HCT116 (cell line): ENCODE measurements around the gene CRADD. TPM values are rescaled to one million over a fixed set of nuclear protein-coding genes. Genes with fewer than 3 reads are reported as not detected.

Experiments
- ATAC-seq: fragments of 200-7000 bp; cut with Tn5 transposase; 2 replicates; pipeline ENCODE4 v1.9.1; 2020; ENCODE audit warnings: mild to moderate bottlenecking, moderate library complexity
- BruUV-seq: library from RNA; stranded (reverse); fragments of 400-500 nt; replicated peaks from 2 replicates; lab custom pipeline; 2021; lab: Mats Ljungman, UMichigan
- CTCF ChIA-PET: fragments of 300-600 bp; sonication (Branson Sonifier 250); formaldehyde crosslinking; loops from one replicate; lab custom pipeline; 2021; ENCODE audit warnings: antibody characterized with exemption; lab: Charles Lee
- POLR2A ChIA-PET: fragments of 300-600, 350-600 bp; sonication (Branson Sonifier 250); formaldehyde crosslinking; loops from one replicate; lab custom pipeline; 2021; ENCODE audit warnings: antibody characterized with exemption; lab: Charles Lee
- RAD21 ChIA-PET, 2 experiments: fragments of 300-600 bp; sonication (Branson Sonifier 250); formaldehyde crosslinking; loops; one replicate each; lab custom pipeline; 2023; ENCODE audit warnings: low total read pairs in 2 of 2; ENCODE audit not compliant: uncharacterized antibody in 2 of 2, unreplicated experiment in 2 of 2, low non-redundant PET in 1 of 2; lab: Charles Lee
- DNase-seq: peaks from one replicate; pipeline ENCODE4 v3.0.0-alpha.2; 2010; ENCODE audit warnings: low read depth, low spot score
- H2AFZ ChIP-seq: fragments of 200-600 bp; shearing (Covaris generic), sonication (generic); 2 replicates; pipeline ENCODE4 v1.6.1; 2017; ENCODE audit warnings: low read depth, mixed run types, mixed read lengths, antibody characterized with exemption, low read length; ENCODE audit not compliant: poor library complexity, severe bottlenecking
- H3K27ac ChIP-seq: 2 replicates; pipeline ENCODE4 v1.5.1; 2012; ENCODE audit warnings: low read depth, low read length
- H3K27me3 ChIP-seq: fragments of 200-600 bp; sonication (generic); 2 replicates; pipeline ENCODE4 v1.6.1; 2016; ENCODE audit warnings: mixed run types, low read length, mixed read lengths; ENCODE audit not compliant: insufficient read depth
- H3K36me3 ChIP-seq, 2 experiments: fragments of 200-500 bp in 1 of 2; fragments of 200-600 bp in 1 of 2; sonication (Bioruptor generic) in 1 of 2; sonication (generic) in 1 of 2; 2 replicates each; pipeline versions ENCODE4 v1.5.1 to v1.6.1; 2014 to 2016; ENCODE audit warnings: low read length in 2 of 2, inconsistent platforms in 1 of 2, mixed read lengths in 1 of 2, mixed run types in 1 of 2; ENCODE audit not compliant: insufficient read depth in 2 of 2, control insufficient read depth in 1 of 2
- H3K4me1 ChIP-seq, 2 experiments: fragments of 200-600 bp in 1 of 2; sonication (generic) in 1 of 2; 2 replicates each; pipeline versions ENCODE4 v1.5.1 to v1.6.1; 2012 to 2017; ENCODE audit warnings: low read length in 2 of 2, inconsistent platforms in 1 of 2, mild to moderate bottlenecking in 1 of 2, mixed read lengths in 1 of 2, mixed run types in 1 of 2, moderate library complexity in 1 of 2; ENCODE audit not compliant: insufficient read depth in 2 of 2, control insufficient read depth in 1 of 2
- H3K4me2 ChIP-seq: fragments of 200-600 bp; sonication (generic); 2 replicates; pipeline ENCODE4 v1.6.1; 2017; ENCODE audit warnings: mixed run types, low read length, mixed read lengths
- H3K4me3 ChIP-seq, 2 experiments: fragments of 200-600 bp in 1 of 2; sonication (generic) in 1 of 2; replicated peaks in 1 of 2; 2 replicates each; pipeline ENCODE4 v1.5.1; 2011 to 2016; ENCODE audit warnings: low read length in 2 of 2, control low read depth in 1 of 2, low read depth in 1 of 2, mild to moderate bottlenecking in 1 of 2, mixed read lengths in 1 of 2, mixed run types in 1 of 2
- H3K79me2 ChIP-seq: fragments of 200-600 bp; sonication (generic); 2 replicates; pipeline ENCODE4 v1.6.1; 2017; ENCODE audit warnings: mild to moderate bottlenecking, mixed run types, low read length, moderate library complexity, mixed read lengths; ENCODE audit not compliant: insufficient read depth
- H3K9ac ChIP-seq: fragments of 200-600 bp; sonication (generic); 2 replicates; pipeline ENCODE4 v1.6.1; 2016; ENCODE audit warnings: low read length, mixed read lengths
- H3K9me2 ChIP-seq: fragments of 200-600 bp; sonication (generic), shearing (Covaris generic); 2 replicates; pipeline ENCODE4 v1.6.1; 2017; ENCODE audit warnings: mixed run types, mild to moderate bottlenecking, moderate library complexity; ENCODE audit not compliant: insufficient read depth
- H3K9me3 ChIP-seq, 2 experiments: fragments of 200-500 bp in 1 of 2; fragments of 200-600 bp in 1 of 2; sonication (Bioruptor generic) in 1 of 2; sonication (generic) in 1 of 2; 2 replicates each; pipeline ENCODE4 v1.6.1; 2014 to 2017; ENCODE audit warnings: low read length in 2 of 2, mixed read lengths in 2 of 2, inconsistent platforms in 1 of 2, low read depth in 1 of 2, mild to moderate bottlenecking in 1 of 2, mixed run types in 1 of 2, moderate library complexity in 1 of 2; ENCODE audit not compliant: control insufficient read depth in 1 of 2, insufficient read depth in 1 of 2
- H4K20me1 ChIP-seq: fragments of 200-600 bp; sonication (generic), shearing (Covaris generic); 2 replicates; pipeline ENCODE4 v1.6.1; 2017; ENCODE audit warnings: mixed run types, mild to moderate bottlenecking, moderate library complexity; ENCODE audit not compliant: insufficient read depth
- EGR1 ChIP-seq: IDR thresholded peaks from 2 replicates; pipeline ENCODE4 v1.6.1; 2012; ENCODE audit warnings: low read depth
- POLR2AphosphoS5 ChIP-seq: IDR thresholded peaks from 2 replicates; pipeline ENCODE4 v1.6.1; 2011; ENCODE audit warnings: mild to moderate bottlenecking, low read depth, low read length, moderate library complexity
- REST ChIP-seq: IDR thresholded peaks from 2 replicates; pipeline ENCODE4 v1.6.1; 2012; ENCODE audit warnings: low read depth
- TCF7L2 ChIP-seq: IDR thresholded peaks from 2 replicates; pipeline ENCODE4 v1.7.0; 2011; ENCODE audit warnings: borderline replicate concordance, inconsistent platforms; ENCODE audit not compliant: insufficient read depth, insufficient read length; ENCODE audit errors: extremely low read depth
- ZFX ChIP-seq: fragments of 450-650 bp; IDR thresholded peaks from 2 replicates; pipeline ENCODE4 v1.6.1; 2017
- intact Hi-C: fragments of 100-400 bp; cut with micrococcal nuclease; formaldehyde crosslinking; loops from 2 replicates; pipeline ENCODE4 v1.10.0; 2022
- total RNA-seq: library from RNA; stranded (reverse); gene quantifications from one replicate; pipeline ENCODE4 v1.2.1, GENCODE V29; 2021; ENCODE audit not compliant: unreplicated experiment

The CRADD gene
- total RNA-seq, 1 experiment from 2014 or later: 12.2 TPM

- intact Hi-C loops: no loop called here
- POLR2A ChIA-PET: no interaction called here
Measured at GRCh38 chr12:93682846-93683261, 5.7 kb downstream of the CRADD start.

More at GRCh38 chr12:93682846-93683261, 5.7 kb downstream of the CRADD start:
- Histone ChIP-seq H3K4me3 (no peak overlapping the region), H3K79me2 (peaks cover 4% of the 10 kb centered on the region; the same call in 1 of the 2 replicates), H3K27ac (no peak overlapping the region), H4K20me1 (no peaks in the 10 kb centered on the region), H3K4me2 (no peak overlapping the region), H3K27me3 (no peaks in the 10 kb centered on the region), H2AFZ (no peak overlapping the region), H3K36me3 (no peaks in the 10 kb centered on the region), H3K9me2 (no peaks in the 10 kb centered on the region), H3K4me1 (peaks cover 4 to 9% of the 10 kb centered on the region in 2 experiments; a peak in 2 of 4 replicates), H3K9me3 (no peaks in the 10 kb centered on the region), H3K9ac (no peak overlapping the region)
- TF ChIP-seq POLR2AphosphoS5 (no peak), EGR1 (no peak), REST (no peak), TCF7L2 (no peak), ZFX (no peak)
- RAD21 ChIA-PET: no interaction called here
- ATAC-seq (no peak), DNase-seq (no peak)
- CTCF ChIA-PET: no interaction called here
- BruUV-seq: no TSS peak
